K562 (cell line): ENCODE measurements around the gene ZFP69. TPM values are rescaled to one million over a fixed set of nuclear protein-coding genes. Genes with fewer than 3 reads are reported as not detected.

Experiments
- ATF7 ChIP-seq: fragments of 450-650 bp; IDR thresholded peaks from 2 replicates; pipeline ENCODE4 v1.7.1; 2014; ENCODE audit warnings: mild to moderate bottlenecking, moderate library complexity
- CCNT2 ChIP-seq: IDR thresholded peaks from 2 replicates; pipeline ENCODE4 v1.6.1; 2011; ENCODE audit warnings: borderline replicate concordance, low read depth, mild to moderate bottlenecking, moderate library complexity, mixed read lengths, low read length; ENCODE audit not compliant: insufficient read length; ENCODE audit errors: extremely low read depth
- CREM ChIP-seq: IDR thresholded peaks from 2 replicates; pipeline ENCODE4 v1.6.1; 2014; ENCODE audit warnings: antibody characterized with exemption, low read depth
- EP400 ChIP-seq: fragments of 450-650 bp; IDR thresholded peaks from 2 replicates; pipeline ENCODE4 v1.6.1; 2017; ENCODE audit warnings: antibody characterized with exemption, mild to moderate bottlenecking, moderate library complexity
- FIP1L1 ChIP-seq: fragments of 200-400 bp; formaldehyde crosslinking; IDR thresholded peaks from 2 replicates; pipeline ENCODE4 v1.6.1; 2018; ENCODE audit warnings: mild to moderate bottlenecking, low read depth, low read length; ENCODE audit not compliant: poor library complexity, severe bottlenecking
- FOXA3 ChIP-seq, 2 experiments: fragments of 450-650 bp in 1 of 2; sonication (generic) in 1 of 2; formaldehyde crosslinking; IDR thresholded peaks in 1 of 2; conservative IDR thresholded peaks in 1 of 2; 2 replicates each; pipeline versions ENCODE4 v1.4.0 to v1.8.0; 2020 to 2022; ENCODE audit warnings: mild to moderate bottlenecking in 2 of 2, missing genetic modification reagents in 1 of 2
- GTF2E2 ChIP-seq: fragments of 200-800 bp; sonication (Bioruptor generic); IDR thresholded peaks from 2 replicates; pipeline ENCODE4 v1.6.1; 2016; ENCODE audit warnings: missing genetic modification characterization, missing compliant biosample characterization
- IRF1 ChIP-seq: sonication (generic); formaldehyde crosslinking; IDR thresholded peaks from 2 replicates; pipeline ENCODE4 v1.8.0; 2022; ENCODE audit warnings: missing genetic modification reagents, mild to moderate bottlenecking, borderline replicate concordance
- KDM5B ChIP-seq: fragments of 200-600 bp; sonication (generic); IDR thresholded peaks from 2 replicates; pipeline ENCODE4 v1.6.1; 2012; ENCODE audit warnings: low read depth, mild to moderate bottlenecking, moderate library complexity, low read length, control low read depth, inconsistent platforms; ENCODE audit not compliant: insufficient replicate concordance
- MTA3 ChIP-seq: fragments of 450-650 bp; formaldehyde crosslinking; IDR thresholded peaks from 2 replicates; pipeline ENCODE4 v1.6.1; 2017; ENCODE audit warnings: mild to moderate bottlenecking, borderline replicate concordance
- RNF2 ChIP-seq: sonication (generic); IDR thresholded peaks from 2 replicates; pipeline ENCODE4 v1.6.1; 2016
- SOX6 ChIP-seq: fragments of 450-650 bp; IDR thresholded peaks from 2 replicates; pipeline ENCODE4 v1.6.1; 2014; ENCODE audit warnings: mild to moderate bottlenecking
- TBP ChIP-seq: optimal IDR thresholded peaks from 2 replicates; pipeline ENCODE3; 2011; ENCODE audit warnings: low read depth, low read length, improper control_type of control experiment
- USF1 ChIP-seq: sonication (generic); formaldehyde crosslinking; IDR thresholded peaks from 2 replicates; pipeline ENCODE4 v1.9.0; 2022; ENCODE audit warnings: mild to moderate bottlenecking, missing genetic modification reagents
- ZBTB11 ChIP-seq, 3 experiments: fragments of 200-800 bp in 1 of 3; fragments of 250-450 bp in 1 of 3; fragments of 450-650 bp in 1 of 3; sonication (Bioruptor Pico) in 1 of 3; sonication (Bioruptor generic) in 1 of 3; formaldehyde crosslinking in 1 of 3; IDR thresholded peaks; 2 replicates each; pipeline versions ENCODE4 v1.6.1 to v1.8.0; 2016 to 2022; ENCODE audit warnings: mild to moderate bottlenecking in 2 of 3, missing genetic modification characterization in 2 of 3, missing compliant biosample characterization in 1 of 3, moderate library complexity in 1 of 3
- ZNF24 ChIP-seq: fragments of 450-650 bp; IDR thresholded peaks from 2 replicates; pipeline ENCODE4 v1.6.1; 2016
- polyA plus RNA-seq, 8 experiments: library from polyadenylated mRNA; depleted of rRNA in 4 of 8; stranded (reverse) in 5 of 8; unstranded in 3 of 8; fragments of >200 nt; fragmentation: Nextera tagmentation in 2 of 8; fragmentation: Illumina TruSeq in 1 of 8; extraction: Ambion mirVana in 2 of 8; extraction: Trizol in 1 of 8; gene quantifications; 2 replicates each; pipeline versions ENCODE4 v1.2.1 to v1.2.3, GENCODE V29; 2011 to 2014; ENCODE audit warnings: inconsistent platforms in 1 of 8, missing spikeins in 1 of 8
- total RNA-seq, 7 experiments: library from RNA; depleted of rRNA in 6 of 7; stranded (reverse); fragments of >200 nt in 6 of 7; fragmentation: Illumina TruSeq in 2 of 7; extraction: Trizol in 2 of 7; gene quantifications; 2 replicates each; pipeline versions ENCODE4 v1.2.1 to v1.2.3, GENCODE V29; 2011 to 2021; ENCODE audit warnings: low replicate concordance in 1 of 7
- TF ChIP-seq, protein P1 (sequence below): sonication (generic); formaldehyde crosslinking; IDR thresholded peaks from 2 replicates; pipeline ENCODE4 v1.8.0; 2022; ENCODE audit warnings: missing genetic modification reagents, mild to moderate bottlenecking, borderline replicate concordance

ZFP69 gene
- total and polyA plus RNA-seq, 9 of the 15 experiments (the other 6 are each of a cell fraction or from before 2014, with no cell fraction given) = 2.0 to 8.4 (median 5.7) TPM

GRCh38 chr1:40449684-40450494 lies 27.2 kb upstream of the ZFP69 start, which contains the start of gene ZFP69B (continued):
- TF ChIP-seq, protein P1, sequence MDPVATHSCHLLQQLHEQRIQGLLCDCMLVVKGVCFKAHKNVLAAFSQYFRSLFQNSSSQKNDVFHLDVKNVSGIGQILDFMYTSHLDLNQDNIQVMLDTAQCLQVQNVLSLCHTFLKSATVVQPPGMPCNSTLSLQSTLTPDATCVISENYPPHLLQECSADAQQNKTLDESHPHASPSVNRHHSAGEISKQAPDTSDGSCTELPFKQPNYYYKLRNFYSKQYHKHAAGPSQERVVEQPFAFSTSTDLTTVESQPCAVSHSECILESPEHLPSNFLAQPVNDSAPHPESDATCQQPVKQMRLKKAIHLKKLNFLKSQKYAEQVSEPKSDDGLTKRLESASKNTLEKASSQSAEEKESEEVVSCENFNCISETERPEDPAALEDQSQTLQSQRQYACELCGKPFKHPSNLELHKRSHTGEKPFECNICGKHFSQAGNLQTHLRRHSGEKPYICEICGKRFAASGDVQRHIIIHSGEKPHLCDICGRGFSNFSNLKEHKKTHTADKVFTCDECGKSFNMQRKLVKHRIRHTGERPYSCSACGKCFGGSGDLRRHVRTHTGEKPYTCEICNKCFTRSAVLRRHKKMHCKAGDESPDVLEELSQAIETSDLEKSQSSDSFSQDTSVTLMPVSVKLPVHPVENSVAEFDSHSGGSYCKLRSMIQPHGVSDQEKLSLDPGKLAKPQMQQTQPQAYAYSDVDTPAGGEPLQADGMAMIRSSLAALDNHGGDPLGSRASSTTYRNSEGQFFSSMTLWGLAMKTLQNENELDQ (CRISPR knock-in tag) = no peak
- TF ChIP-seq CREM (peak; percentile 36; the same call in 1 of the 2 replicates), ATF7 (peak; percentile 70), TBP (peak; percentile 71), USF1 (peak; percentile 28; the same call in 1 of the 2 replicates), RNF2 (peak; percentile 50), ZBTB11 (CRISPR knock-in tag; IDR thresholded peaks at IDR 0.05) (peak in 1 of 3 experiments; percentile 57; a peak in 1 of 6 replicates), GTF2E2 (peak; percentile 53; the same call in 1 of the 2 replicates), FIP1L1 (peak; percentile 63), CCNT2 (peak; percentile 87), FOXA3 (CRISPR knock-in tag; conservative IDR thresholded peaks at IDR 0.05 in 1 of 2, IDR thresholded peaks at IDR 0.05 in 1 of 2) (peak in 1 of 2 experiments; percentile 70; a peak in 2 of 4 replicates), MTA3 (peak; percentile 73; the same call in 1 of the 2 replicates), EP400 (peak; percentile 61; the same call in 1 of the 2 replicates), IRF1 (CRISPR knock-in tag) (no peak), SOX6 (0 out of 2 replicates have a peak, but pooled peaks have one; percentile 30), KDM5B (peak; percentile 79), ZNF24 (peak; percentile 59; the same call in 1 of the 2 replicates)
